Measurements from ENCODE around the gene VWA8.

Gene VWA8

DNA sequence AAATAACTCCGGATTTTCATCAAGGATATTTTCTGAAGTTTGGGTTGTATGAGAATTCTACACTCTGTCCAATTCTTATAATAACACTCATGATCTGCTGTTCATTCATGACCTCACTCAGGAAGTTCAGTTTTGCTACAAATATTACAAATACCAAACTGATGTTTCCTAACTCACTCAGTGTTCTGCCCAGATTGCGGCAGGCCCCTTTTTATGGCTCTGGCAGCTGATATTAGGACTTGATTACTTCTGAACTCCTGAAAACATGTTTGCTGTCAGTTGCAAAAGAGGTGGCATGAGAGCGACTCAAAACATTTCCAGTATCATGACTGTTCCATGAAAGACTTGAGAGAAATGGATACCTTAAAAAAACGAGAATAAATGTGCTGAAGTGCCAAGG, 315.6 kb downstream of the VWA8 start:
- TF ChIP-seq, protein P1, sequence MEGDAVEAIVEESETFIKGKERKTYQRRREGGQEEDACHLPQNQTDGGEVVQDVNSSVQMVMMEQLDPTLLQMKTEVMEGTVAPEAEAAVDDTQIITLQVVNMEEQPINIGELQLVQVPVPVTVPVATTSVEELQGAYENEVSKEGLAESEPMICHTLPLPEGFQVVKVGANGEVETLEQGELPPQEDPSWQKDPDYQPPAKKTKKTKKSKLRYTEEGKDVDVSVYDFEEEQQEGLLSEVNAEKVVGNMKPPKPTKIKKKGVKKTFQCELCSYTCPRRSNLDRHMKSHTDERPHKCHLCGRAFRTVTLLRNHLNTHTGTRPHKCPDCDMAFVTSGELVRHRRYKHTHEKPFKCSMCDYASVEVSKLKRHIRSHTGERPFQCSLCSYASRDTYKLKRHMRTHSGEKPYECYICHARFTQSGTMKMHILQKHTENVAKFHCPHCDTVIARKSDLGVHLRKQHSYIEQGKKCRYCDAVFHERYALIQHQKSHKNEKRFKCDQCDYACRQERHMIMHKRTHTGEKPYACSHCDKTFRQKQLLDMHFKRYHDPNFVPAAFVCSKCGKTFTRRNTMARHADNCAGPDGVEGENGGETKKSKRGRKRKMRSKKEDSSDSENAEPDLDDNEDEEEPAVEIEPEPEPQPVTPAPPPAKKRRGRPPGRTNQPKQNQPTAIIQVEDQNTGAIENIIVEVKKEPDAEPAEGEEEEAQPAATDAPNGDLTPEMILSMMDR (IDR thresholded peaks at IDR 0.05; ENCODE audit: insufficient read depth, low read length, missing control alignments), result no peak
- H3K4me3 ChIP-seq (ENCODE audit: low read depth, low read length), result no peak overlapping the region
- ChIA-PET CTCF (interaction anchor here (1.0 kb wide), 1 partner anchor 291 kb away, joined by 3 read pairs; no protein-coding TSS in a partner anchor), POLR2A (no interaction called here)
- DNase-seq (ENCODE audit: low read depth, low spot score), result peak; percentile 59

- no peak for DNase-seq (ENCODE audit: low read depth, low spot score)
- H3K4me3 ChIP-seq (ENCODE audit: low read depth, low read length), result no peak overlapping the region
- TF ChIP-seq, protein P1 (IDR thresholded peaks at IDR 0.05; ENCODE audit: insufficient read depth, low read length, missing control alignments), result no peak
- ChIA-PET POLR2A (no interaction called here), CTCF (interaction anchor here (0.8 to 3.3 kb wide), 5 partner anchors 8 to 291 kb away, joined by 3 to 13 read pairs (median 4); no protein-coding TSS in a partner anchor)
These were observed 316.2 kb downstream of the VWA8 start for GRCh38 chr13:41644742-41645141.

GRCh38 chr13:41643507-41643906, 317.4 kb downstream of the VWA8 start:
- H3K4me3 ChIP-seq (ENCODE audit: low read depth, low read length), result no peak overlapping the region
- DNase-seq (ENCODE audit: low read depth, low spot score), result no peak
- ChIA-PET CTCF (interaction anchor here (0.8 to 3.3 kb wide), 4 partner anchors 9 to 289 kb away, joined by 3 to 13 read pairs (median 4); no protein-coding TSS in a partner anchor), POLR2A (no interaction called here)
- TF ChIP-seq, protein P1 (IDR thresholded peaks at IDR 0.05; ENCODE audit: insufficient read depth, low read length, missing control alignments), result no peak

- POLR2A ChIA-PET, result no interaction called here
- CTCF ChIA-PET, result interaction anchor here (3.3 kb wide), 1 partner anchor 11 kb away, joined by 13 read pairs; no protein-coding TSS in a partner anchor
- no peak overlapping the region for H3K4me3 ChIP-seq (ENCODE audit: low read depth, low read length)
- no peak for DNase-seq (ENCODE audit: low read depth, low spot score)
- TF ChIP-seq, protein P1 (IDR thresholded peaks at IDR 0.05; ENCODE audit: insufficient read depth, low read length, missing control alignments), result no peak
These were observed 318.9 kb downstream of the VWA8 start for GRCh38 chr13:41641961-41642360.

DNA sequence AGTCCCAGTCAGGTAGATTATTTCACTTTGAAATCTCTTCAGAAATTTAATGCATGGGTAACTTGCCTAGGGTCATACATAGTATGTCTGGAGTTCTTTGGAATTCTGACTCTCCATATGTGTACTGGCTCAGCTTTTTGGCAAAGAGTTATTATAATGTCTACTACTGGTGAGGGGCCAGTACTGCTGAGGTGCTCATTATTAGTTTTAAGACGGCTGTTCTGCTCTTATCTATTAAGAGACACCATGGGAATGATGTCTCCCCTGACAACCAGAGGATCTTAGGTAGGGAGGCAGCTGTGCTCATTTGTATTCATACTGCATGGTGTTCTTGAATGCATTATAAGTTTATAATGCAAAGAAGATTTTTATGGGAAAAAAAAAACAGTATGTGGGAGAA, 319.5 kb downstream of the VWA8 start:
- no peak for DNase-seq (ENCODE audit: low read depth, low spot score)
- CTCF ChIA-PET, result no interaction called here
- no peak overlapping the region for H3K4me3 ChIP-seq (ENCODE audit: low read depth, low read length)
- POLR2A ChIA-PET, result no interaction called here
- TF ChIP-seq, protein P1 (IDR thresholded peaks at IDR 0.05; ENCODE audit: insufficient read depth, low read length, missing control alignments), result no peak

DNA sequence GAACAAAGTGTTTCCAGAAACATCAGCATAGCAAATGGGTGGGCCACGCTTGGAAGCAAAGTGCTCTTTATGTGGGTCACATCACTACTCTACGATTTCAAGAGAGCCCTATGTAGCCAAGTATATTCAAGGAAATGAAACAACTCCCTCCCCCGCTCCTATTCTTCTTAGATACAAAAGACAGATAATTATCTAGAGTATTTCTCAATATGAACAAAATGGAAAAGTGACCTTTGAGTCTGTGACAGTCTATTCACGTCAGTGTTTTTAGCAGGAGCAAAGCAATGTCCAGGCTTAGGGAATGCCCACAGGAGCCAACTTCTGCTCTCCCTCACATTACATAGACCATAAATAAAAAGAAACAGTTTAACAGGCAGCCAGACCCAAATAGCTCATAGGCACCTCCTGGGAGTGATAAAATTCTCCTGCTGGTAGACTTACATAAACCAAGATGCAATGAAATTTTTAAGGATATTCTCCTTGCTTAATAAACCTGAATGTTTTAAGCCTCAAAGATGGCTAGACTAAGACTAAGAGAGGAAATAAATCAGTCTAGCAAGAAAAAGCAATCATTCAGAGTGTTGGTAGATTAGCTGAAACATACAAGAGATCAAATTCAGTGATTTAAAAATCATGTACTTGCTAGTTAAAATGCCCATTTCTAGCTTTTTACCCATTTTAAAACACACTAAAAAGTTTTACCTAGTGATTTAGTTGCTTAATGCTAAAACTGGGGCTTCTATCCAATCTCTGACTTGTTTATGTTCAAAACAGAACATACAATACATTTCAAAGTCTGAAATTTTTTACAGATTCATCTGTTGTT, 320.7 kb downstream of the VWA8 start:
- no peak for DNase-seq (ENCODE audit: low read depth, low spot score)
- CTCF ChIA-PET, result interaction anchor here (0.7 to 1.0 kb wide), 2 partner anchors 12 to 255 kb away, joined by 3 read pairs; no protein-coding TSS in a partner anchor
- POLR2A ChIA-PET, result no interaction called here
- no peak overlapping the region for H3K4me3 ChIP-seq (ENCODE audit: low read depth, low read length)
- TF ChIP-seq, protein P1 (IDR thresholded peaks at IDR 0.05; ENCODE audit: insufficient read depth, low read length, missing control alignments), result no peak

Measured in AG04449 (cell line).